ENCODE measurements around the gene MRPL43.

DNA sequence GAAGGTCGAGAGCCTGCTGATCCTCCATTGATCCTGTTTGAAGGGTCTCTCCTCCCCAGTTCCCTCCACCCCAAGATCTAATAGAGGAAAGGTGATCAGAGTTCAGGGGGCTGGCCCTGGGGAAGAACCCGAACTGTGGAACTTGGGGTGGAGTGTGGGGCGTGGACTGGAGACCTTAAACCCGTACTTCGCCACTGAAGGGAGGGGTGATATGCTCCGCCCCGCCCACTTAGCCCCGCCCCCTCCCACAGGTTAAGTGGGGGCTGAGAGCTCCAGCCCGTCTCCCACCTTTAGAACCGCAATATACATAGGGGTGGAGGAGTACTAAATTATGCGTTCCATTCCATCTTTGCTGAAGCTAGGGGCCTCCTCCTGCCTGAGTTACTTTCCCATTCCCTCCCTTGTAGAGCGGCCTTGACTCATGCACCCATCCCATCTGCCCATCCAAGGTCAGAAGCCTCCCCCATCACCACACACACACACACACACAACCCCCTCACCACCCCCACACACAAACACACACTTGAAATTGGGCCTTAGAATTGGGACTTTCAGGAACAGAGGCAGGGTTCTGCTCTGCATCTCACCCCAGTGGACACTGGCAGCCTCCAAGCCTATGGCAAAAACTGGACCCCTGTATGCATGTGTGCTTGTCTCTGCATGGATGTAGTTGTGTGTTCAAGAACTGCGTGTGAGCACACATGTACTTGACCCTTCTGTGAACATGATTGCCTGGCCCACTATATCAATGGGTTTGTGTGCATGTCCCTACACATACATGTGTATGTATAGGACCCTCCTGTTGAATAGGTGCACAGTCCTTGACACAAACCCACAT is 17.0 kb downstream of the MRPL43 start:
- TF ChIP-seq, protein P1, sequence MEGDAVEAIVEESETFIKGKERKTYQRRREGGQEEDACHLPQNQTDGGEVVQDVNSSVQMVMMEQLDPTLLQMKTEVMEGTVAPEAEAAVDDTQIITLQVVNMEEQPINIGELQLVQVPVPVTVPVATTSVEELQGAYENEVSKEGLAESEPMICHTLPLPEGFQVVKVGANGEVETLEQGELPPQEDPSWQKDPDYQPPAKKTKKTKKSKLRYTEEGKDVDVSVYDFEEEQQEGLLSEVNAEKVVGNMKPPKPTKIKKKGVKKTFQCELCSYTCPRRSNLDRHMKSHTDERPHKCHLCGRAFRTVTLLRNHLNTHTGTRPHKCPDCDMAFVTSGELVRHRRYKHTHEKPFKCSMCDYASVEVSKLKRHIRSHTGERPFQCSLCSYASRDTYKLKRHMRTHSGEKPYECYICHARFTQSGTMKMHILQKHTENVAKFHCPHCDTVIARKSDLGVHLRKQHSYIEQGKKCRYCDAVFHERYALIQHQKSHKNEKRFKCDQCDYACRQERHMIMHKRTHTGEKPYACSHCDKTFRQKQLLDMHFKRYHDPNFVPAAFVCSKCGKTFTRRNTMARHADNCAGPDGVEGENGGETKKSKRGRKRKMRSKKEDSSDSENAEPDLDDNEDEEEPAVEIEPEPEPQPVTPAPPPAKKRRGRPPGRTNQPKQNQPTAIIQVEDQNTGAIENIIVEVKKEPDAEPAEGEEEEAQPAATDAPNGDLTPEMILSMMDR (IDR thresholded peaks at IDR 0.05; ENCODE audit: poor library complexity), result no peak
- TF ChIP-seq EZH2phosphoT487 (IDR thresholded peaks at IDR 0.05; ENCODE audit: low read depth, severe bottlenecking, unreplicated experiment) (no peak), EZH2 (IDR thresholded peaks at IDR 0.05; ENCODE audit: borderline replicate concordance) (no peak)

All from hepatocyte (in vitro differentiated cells).